NCI-H2227 (cell line): ENCODE data around the gene UBE2K.
"Not testable (repeated sequence)": the region's sequence is repeated elsewhere in the genome, so short reads cannot be mapped to it uniquely, and the experiment has no call there.

Experiments
- DNase-seq: peaks from one replicate; lab custom pipeline; 2025; ENCODE audit not compliant: unreplicated experiment; lab: John Stamatoyannopoulos, UW

Gene UBE2K

DNA sequence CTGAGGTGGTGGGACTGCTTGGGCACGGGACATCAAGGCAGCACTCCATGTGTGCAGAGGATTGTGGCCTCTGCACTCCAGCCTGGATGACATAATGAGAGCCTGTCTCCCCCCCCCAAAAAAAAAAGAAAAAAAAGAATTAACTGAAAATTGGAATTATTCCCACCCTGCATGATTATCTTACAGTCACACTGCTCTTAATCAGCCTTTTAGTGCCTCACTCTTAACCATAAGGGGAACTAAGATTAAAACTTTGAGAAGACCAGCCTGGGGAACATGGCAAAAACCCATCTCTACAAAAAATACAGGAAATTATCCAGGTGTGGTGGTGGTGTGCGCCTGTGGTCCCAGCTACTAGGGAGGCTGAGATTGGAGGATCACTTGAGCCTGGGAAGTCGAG, 94.6 kb downstream of the UBE2K start:
- no peak for DNase-seq

DNA sequence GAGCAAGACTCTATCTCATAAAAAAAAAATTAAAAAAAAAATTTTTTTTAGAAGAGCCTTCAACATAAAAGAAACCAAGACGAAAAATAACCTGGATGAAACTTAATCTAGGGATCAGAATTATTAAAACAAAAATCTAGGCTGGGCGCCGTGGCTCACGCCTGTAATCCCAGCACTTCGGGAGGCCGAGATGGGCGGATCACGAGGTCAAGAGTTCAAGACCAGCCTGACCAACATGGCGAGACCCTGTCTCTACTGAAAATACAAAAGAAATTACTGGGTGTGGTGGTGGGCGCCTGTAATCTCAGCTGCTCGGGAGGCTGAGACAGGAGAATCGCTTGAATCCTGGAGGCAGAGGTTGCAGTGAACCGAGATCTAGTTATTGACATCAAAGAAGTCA, 95.0 kb downstream of the UBE2K start:
- not testable (repeated sequence) for DNase-seq

DNA sequence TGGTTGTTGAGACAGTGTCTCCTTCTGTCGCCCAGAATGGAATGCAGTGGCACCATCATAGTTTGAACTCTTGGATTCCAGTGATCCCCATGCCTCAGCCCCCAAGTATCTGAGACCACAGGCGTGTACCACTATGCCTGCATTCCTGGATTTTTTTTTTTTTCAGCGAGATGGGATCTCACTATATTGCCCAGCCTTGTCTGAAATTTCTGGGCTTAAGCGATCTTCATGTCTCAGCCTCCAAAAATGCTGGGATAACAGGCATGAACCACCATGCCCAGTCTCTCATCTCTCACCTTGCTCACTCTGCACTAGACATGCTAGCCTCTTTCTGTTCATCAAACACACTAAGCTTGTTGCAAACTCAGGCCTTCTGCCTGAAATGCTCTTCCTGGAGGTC, 104.1 kb downstream of the UBE2K start:
- no peak for DNase-seq

DNA sequence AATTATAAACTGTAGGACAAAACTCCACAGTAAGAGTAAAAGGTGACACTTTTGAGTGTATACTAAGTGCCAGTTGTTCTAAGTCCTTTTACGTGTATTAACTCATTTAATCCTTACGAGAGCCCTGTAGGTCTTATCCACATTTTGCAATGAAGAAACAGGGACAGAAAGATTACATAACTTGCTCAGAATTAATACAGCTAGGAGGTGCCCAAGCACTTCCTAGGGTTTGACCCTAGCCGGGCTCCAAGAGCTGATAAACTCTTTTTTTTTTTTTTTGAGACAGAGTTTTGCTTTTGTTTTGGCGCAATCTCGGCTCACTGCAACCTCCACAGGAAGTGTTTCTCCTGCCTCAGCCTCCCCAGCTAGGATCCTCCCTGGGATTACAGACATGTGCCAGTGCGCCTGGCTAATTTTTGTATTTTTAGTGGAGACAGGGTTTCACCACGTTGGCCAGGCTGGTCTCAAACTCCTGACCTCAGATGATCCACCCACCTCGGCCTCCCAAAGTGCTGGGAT, 110.4 kb downstream of the UBE2K start:
- no peak for DNase-seq

DNA sequence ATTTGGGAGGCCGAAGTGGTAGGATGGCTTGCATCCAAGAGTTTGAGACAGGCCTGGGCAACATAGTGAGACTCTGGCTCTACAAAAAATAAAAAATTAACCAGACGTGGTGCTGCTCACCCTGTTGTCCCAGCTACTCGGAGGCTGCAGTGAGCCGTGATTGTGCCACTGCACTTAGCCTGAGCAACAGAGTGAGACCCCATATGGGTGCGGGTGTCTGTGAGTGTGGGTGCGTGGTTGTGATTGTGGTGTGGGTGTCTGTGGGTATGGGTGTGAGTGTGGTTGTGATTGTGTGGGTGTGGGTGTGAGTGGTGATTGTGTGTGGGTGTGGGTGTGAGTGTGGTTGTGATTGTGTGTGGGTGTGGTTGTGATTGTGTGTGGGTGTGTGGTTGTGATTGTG, 114.6 kb downstream of the UBE2K start:
- DNase-seq, result no peak

DNA sequence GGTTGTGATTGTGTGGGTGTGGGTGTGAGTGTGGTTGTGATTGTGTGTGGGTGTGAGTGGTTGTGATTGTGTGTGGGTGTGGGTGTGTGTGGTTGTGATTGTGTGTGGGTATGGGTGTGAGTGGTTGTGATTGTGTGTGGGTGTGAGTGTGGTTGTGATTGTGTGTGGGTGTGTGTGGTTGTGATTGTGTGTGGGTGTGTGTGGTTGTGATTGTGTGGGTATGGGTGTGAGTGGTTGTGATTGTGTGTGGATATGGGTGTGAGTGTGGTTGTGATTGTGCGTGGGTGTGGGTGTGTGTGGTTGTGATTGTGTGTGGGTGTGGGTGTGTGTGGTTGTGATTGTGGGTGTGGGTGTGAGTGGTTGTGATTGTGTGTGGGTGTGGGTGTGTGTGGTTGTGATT, 115.1 kb downstream of the UBE2K start:
- not testable (repeated sequence) for DNase-seq

DNA sequence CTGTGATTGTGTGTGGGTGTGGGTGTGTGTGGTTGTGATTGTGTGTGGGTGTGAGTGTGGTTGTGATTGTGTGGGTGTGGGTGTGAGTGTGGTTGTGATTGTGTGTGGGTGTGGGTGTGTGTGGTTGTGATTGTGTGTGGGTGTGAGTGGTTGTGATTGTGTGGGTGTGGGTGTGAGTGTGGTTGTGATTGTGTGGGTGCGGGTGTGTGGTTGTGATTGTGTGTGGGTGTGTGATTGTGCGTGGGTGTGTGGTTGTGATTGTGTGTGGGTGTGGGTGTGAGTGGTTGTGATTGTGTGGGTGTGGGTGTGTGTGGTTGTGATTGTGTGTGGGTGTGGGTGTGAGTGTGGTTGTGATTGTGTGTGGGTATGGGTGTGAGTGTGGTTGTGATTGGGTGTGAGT, 115.8 kb downstream of the UBE2K start:
- DNase-seq, result not testable (repeated sequence)

DNA sequence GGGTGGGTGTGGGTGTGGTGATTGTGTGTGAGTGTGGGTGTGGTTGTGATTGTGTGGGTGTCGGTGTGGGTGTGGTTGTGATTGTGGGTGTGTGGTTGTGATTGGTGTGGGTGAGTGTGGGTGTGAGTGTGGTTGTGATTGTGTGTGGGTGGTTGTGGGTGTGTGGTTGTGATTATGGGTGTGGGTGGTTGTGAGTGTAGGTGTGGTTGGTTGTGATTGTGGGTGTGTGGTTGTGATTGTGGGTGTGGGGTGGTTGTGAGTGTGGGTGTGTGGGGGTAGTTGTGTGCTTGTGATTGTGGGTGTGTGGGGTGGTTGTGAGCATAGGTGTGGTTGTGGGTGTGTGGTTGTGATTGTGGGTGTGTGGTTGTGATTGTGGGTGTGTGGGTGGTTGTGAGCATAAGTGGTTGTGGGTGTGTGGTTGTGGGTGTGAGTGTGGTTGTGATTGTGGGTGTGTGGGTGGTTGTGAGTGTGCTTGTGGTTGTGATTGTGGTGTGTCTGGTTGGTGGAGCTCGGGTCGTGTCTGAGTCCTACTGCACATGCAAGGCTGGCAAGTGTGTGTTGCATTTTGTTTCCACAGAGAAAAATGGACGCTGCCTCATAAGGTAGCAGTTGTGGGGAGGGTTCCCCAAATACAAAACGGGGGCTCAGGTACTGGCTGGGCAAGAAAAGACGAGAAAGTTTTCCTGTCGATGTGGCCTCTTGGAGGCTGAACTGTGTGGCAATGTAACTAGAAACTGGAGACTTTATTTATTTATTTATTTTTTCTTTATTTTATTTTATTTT, 116.7 kb downstream of the UBE2K start:
- DNase-seq, result no peak

DNA sequence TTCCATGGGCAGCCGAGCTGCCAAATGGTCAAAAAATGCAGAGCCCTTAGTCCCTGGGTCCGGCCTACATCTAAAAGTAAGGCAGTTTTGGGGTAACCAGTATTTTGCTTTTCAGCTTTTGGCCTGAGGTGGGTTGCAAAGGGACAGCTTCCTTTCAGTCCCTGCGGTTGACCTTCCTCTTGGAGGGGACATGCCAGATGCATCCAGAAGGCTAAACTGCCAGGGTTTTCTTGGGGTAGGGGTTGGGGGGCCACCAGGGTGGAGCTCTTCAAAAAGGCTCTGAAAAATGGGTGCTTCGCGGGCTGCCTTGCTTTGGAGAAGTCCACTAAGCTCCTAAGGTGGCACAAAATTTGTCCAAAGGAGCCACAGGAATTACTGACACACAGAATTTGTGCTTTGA, 120.7 kb downstream of the UBE2K start:
- DNase-seq, result no peak

DNA sequence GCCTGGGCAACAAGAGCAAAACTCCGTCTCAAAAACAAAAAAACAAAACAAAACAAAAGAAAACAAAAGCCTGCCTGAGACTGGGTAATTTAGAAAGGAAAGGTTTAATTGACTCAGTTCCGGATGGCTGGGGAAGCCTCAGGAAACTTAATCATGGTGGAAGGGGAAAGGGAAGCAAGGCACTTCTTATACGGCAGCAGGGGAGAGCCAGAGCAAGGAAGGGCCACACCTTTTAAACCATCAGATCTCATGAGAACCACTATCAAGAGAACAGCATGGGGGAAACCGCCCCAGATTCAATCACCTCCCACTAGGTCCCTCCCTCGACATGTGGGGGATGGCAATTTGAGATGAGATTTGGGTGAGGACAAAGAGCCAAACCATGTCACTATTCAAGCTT, 122.2 kb downstream of the UBE2K start:
- no peak for DNase-seq

DNA sequence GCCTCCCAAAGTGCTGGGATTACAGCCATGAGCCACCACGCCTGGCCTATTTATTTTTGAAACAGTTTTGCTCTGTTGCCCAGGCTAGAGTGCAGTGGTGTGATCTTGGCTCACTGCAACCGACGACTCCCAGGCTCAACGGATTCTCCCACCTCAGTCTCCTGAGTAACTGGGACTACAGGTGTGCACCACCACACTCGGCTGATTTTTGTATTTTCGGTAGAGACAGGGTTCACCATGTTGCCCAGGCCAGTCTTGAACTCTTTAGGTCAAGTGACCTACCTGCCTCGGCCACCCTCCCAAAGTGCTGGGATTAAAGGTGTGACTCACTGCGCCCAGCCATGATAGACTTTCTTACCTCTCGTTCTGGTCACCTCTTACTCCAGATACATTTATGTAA, 124.0 kb downstream of the UBE2K start:
- DNase-seq, result no peak

DNA sequence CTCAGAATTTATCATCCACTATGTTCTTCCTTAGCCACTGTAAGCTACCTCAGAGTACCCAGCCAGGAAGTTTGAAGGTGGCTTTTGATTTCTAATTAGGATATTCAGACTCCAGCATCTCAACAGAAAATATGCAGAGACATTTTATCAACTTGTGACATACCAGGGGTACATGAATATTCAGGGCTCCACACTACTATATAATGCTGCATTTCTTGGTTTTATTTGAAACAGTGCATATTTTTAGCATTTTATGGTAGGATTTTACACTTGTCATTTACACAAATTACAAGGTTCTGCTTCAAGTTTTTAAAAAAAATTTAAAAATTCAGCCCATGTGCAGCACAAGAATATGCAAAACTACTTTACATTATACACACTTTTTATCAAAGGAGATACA, 124.7 kb downstream of the UBE2K start:
- no peak for DNase-seq

DNA sequence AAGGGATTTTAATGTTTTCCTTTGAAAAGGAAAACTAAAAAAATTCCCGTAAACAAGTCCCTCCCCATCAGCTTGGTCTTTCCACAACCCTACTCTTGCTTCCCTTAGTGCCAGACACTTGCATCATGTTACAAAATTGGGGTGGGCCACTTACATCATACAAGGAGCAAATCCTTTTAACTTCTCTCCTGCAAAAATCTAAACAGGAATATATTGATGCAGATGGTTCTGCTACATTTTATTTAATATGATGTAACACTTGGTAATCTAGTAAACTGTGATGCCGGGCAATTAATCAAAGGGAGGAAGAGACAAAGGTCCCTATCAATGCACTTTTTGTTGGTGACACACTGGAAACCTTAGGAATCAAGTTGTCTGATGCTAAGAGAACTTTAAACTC, 125.3 kb downstream of the UBE2K start:
- DNase-seq, result no peak

DNA sequence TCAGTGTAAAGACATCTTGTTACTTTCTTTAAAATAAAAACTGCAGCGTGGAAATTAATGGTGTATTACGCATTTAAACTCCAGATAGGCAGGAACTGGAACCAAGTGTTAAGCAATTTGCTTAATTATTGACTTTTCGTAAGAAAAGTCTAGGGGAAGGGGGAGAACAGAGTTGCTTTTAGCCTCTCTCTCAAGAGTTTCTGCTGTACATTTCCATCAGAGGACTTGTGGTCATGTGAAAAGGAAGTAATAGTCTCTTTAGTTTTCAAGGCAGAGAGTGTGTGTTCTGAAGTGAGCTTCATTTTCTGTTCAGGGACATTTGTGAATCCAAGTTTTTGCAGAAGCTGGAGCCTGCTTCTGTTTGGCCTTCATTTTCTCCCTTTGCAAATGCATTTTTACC, 127.2 kb downstream of the UBE2K start:
- DNase-seq, result no peak

DNA sequence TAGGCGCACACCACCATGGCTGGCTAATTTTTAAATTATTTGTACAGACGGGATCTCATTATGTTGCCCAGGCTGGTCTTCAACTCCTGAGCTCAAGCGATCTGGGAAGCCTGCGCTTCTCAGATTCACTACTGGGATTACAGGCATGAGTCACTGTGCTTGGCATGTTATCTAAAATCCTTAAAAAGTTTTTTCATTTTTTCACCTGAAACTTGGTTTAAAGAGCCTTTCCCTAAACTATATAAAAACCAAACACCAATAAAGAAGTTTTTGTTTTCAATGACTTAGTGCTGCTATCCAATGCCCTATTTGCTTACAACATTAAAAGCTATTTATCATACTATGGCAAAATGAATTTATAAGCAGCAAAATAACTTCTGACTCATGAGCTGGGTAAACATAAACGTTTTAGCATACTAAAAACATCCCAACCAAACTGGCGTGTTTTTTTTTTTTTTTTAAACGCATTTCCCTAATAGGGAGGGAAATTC, 127.8 kb downstream of the UBE2K start:
- no peak for DNase-seq
